Cardiac fibroblast (primary cell): ENCODE data around the gene PITRM1.

Experiments
- DNase-seq, 2 donors: peaks; one replicate each; pipeline versions ENCODE4 v3.0.0 to v3.0.0-alpha.2; 2010; ENCODE audit warnings: low read depth in 2 of 2
- H3K4me3 ChIP-seq, 2 donors: replicated peaks in 1 of 2; 1 replicate in 1 of 2; 2 replicates in 1 of 2; pipeline ENCODE4 v1.5.1; 2011; ENCODE audit warnings: low read depth in 2 of 2, low read length in 2 of 2, mild to moderate bottlenecking in 2 of 2, moderate library complexity in 1 of 2
- TF ChIP-seq, protein P1 (sequence below): IDR thresholded peaks from one replicate; pipeline ENCODE4 v1.5.1; 2011; ENCODE audit warnings: low read depth, mild to moderate bottlenecking, low read length, inconsistent platforms

PITRM1 gene

GRCh38 chr10:3146289-3146688 lies 26.3 kb downstream of the PITRM1 start:
- DNase-seq, result no peak
- TF ChIP-seq, protein P1, sequence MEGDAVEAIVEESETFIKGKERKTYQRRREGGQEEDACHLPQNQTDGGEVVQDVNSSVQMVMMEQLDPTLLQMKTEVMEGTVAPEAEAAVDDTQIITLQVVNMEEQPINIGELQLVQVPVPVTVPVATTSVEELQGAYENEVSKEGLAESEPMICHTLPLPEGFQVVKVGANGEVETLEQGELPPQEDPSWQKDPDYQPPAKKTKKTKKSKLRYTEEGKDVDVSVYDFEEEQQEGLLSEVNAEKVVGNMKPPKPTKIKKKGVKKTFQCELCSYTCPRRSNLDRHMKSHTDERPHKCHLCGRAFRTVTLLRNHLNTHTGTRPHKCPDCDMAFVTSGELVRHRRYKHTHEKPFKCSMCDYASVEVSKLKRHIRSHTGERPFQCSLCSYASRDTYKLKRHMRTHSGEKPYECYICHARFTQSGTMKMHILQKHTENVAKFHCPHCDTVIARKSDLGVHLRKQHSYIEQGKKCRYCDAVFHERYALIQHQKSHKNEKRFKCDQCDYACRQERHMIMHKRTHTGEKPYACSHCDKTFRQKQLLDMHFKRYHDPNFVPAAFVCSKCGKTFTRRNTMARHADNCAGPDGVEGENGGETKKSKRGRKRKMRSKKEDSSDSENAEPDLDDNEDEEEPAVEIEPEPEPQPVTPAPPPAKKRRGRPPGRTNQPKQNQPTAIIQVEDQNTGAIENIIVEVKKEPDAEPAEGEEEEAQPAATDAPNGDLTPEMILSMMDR, result no peak
- H3K4me3 ChIP-seq, result no peak overlapping the region

DNA sequence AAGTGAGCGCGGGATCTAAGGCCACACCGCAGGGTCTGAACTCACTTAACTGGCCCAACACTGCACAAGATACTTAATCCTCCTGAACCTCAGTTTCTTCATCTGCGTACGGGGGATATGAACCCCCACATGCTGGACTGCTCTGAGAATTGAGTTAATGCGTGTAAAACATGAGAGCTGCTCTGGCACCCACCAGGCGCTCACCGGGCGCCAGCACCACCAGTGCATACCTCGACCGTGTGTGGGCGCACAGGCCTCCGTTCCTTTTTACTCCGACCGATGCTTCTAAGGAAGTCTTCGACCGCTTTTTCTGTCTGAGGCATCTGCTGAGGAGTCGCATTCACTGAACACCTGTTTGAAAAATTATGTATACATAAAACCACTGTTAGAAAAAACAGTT lies 27.2 kb downstream of the PITRM1 start:
- no peak for DNase-seq
- no peak overlapping the region for H3K4me3 ChIP-seq
- TF ChIP-seq, protein P1, result no peak

- H3K4me3 ChIP-seq, result no peak overlapping the region
- TF ChIP-seq, protein P1, result no peak
- DNase-seq, result no peak
Observed at GRCh38 chr10:3143791-3144434, 28.7 kb downstream of the PITRM1 start.

- H3K4me3 ChIP-seq, result no peak overlapping the region
- TF ChIP-seq, protein P1, result no peak
- DNase-seq, result no peak
Observed at GRCh38 chr10:3143366-3143765, 29.2 kb downstream of the PITRM1 start.

DNA sequence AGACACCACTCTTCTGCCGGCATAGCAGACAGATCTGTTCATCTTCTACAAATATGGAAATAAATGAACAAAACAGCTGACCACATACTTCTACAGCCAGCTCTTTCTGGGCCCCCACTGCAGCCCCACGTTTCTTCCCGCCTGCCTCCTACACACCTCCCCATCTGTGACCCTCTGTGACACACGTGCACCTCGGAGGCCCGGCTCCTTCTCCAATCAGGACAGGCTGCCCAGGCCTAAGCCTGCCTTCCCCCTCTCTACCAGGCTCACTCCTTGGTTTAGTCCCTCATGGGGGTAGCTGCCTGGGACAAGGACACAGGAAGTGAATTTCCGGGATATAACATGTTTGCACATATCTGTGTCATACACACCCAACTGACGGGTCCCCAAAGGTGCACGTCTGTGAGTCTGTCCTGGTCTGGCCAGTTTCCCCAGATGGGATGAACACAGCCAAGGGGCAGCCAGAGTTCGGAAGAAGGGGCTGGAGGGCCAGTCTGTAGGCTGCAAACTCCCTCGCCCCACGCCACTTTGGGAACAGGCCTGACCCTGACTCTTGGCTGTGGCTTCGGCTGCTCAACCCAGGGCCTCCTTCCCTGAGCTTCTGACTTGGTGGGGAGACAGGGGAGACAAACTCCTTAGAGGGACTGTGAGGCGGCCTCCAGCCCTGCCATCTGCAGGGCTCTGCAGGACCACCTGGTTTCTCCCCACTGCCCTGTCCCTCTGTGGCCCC lies 30.3 kb downstream of the PITRM1 start:
- no peak for DNase-seq
- TF ChIP-seq, protein P1, result no peak

DNA sequence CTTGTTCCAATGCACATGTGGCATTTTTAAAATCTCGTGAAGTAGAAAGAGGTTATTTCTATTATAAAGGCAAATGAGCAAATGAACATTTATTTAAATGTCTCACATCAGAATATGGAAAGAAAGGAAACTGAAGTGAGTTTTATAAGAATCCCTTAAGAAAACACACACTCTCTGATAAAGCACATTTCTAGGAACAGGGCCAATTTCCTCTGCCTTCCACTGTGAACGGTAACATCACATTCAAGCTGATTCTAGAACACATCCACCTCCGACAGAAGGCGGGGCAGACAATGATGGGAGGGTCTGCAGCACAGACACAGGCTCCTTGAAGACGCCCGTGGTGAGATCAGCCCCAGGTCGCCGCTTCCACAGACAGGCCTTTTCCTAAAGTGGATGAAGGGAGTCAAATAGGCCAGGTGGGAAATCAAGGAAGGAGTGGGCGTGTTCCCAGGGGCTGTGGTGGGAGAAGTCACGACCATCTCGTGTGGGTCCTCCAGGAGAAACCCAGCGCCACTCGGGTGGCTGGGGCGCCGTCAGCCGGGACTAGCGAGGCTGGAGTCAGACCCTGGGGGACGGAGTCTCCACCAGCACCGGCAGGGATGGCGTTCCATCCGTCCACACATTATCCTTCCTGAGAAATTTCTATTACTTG lies 31.1 kb downstream of the PITRM1 start:
- no peak overlapping the region for H3K4me3 ChIP-seq
- TF ChIP-seq, protein P1, result no peak
- peak; percentile 49 to 61 for DNase-seq

More for the DNA sequence above, 30.3 kb downstream of the PITRM1 start:
- no peak overlapping the region for H3K4me3 ChIP-seq
